ENCODE results near the gene NAA40.
A peak's percentile ranks its signal among the peaks of the same experiment; 100 is the strongest.

Gene NAA40

DNA sequence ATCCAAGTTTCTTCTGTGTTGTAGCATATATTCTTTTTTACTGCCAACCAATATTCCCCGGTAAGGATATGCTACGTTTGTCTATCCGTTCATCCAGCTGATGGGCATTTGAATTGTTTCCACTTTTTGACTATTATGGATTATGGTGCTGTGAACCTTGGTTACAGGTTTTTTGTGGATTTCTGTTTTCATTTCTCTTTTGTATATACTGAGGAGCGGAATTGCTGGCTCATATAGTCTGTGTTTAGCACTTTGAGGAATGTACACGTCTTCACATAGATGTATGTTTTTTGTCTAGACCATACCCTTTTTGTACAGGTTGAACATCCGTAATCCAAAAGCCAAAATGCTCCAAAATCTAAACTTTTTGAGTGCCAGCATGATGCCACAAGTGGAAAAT, 45.4 kb upstream of the NAA40 start:
- Histone ChIP-seq H4K8ac (ENCODE audit: low read depth, low read length) (no peak overlapping the region), H3K36me3 (ENCODE audit: control insufficient read depth in 1 of 2, insufficient read depth in 2 of 2, low read length in 2 of 2) (peaks cover 27 to 40% of the 10 kb centered on the region in 2 experiments), H3K9ac (ENCODE audit: low read length) (no peak overlapping the region), H3K9me3 (ENCODE audit: insufficient read depth, low read depth, low read length) (no peaks in the 10 kb centered on the region), H3K4me3 (ENCODE audit: low read depth, low read length) (no peak overlapping the region), H3K79me2 (ENCODE audit: control insufficient read depth, insufficient read depth, low read length, poor library complexity) (peaks cover 7% of the 10 kb centered on the region), H3K14ac (ENCODE audit: low read length) (no peak overlapping the region), H3K4me1 (ENCODE audit: control insufficient read depth in 1 of 2, insufficient read depth in 2 of 2, low read length in 2 of 2) (peaks cover 12 to 15% of the 10 kb centered on the region in 2 experiments), H3K27ac (ENCODE audit: low read depth, low read length) (no peak overlapping the region), H2BK5ac (ENCODE audit: low read depth, low read length, poor library complexity) (no peak overlapping the region), H4K12ac (ENCODE audit: low read depth, low read length) (no peak overlapping the region), H2AK5ac (ENCODE audit: low read length) (no peak overlapping the region), H2AFZ (ENCODE audit: insufficient read depth, low read length, poor library complexity) (no peak overlapping the region), H4K91ac (ENCODE audit: low read depth, low read length) (no peak overlapping the region), H3K4ac (ENCODE audit: low read depth, low read length) (no peak overlapping the region), H3K18ac (ENCODE audit: low read length) (no peak overlapping the region), H2BK120ac (ENCODE audit: insufficient read depth, low read length, poor library complexity) (no peak overlapping the region), H3K23ac (ENCODE audit: low read length) (no peak overlapping the region), H3K27me3 (ENCODE audit: insufficient read depth, low read length) (no peaks in the 10 kb centered on the region), H2BK12ac (ENCODE audit: low read length) (no peak overlapping the region), H3K4me2 (ENCODE audit: low read length) (no peak overlapping the region), H3K79me1 (ENCODE audit: low read length) (peaks cover 5% of the 10 kb centered on the region)
- no peak for DNase-seq
- WGBS (ENCODE audit: extremely low coverage, insufficient coverage, insufficient read length), result no CpG with 5 or more reads among the region's 6 CpGs

GRCh38 chr11:63896071-63896470, 42.7 kb upstream of the NAA40 start:
- Histone ChIP-seq H2AK5ac (ENCODE audit: low read length) (no peak overlapping the region), H4K12ac (ENCODE audit: low read depth, low read length) (no peak overlapping the region), H2BK120ac (ENCODE audit: insufficient read depth, low read length, poor library complexity) (no peak overlapping the region), H4K8ac (ENCODE audit: low read depth, low read length) (no peak overlapping the region), H3K23ac (ENCODE audit: low read length) (no peak overlapping the region), H3K14ac (ENCODE audit: low read length) (no peak overlapping the region), H3K36me3 (ENCODE audit: control insufficient read depth in 1 of 2, insufficient read depth in 2 of 2, low read length in 2 of 2) (peaks cover 47 to 62% of the 10 kb centered on the region in 2 experiments), H3K79me1 (ENCODE audit: low read length) (no peaks in the 10 kb centered on the region), H3K18ac (ENCODE audit: low read length) (no peak overlapping the region), H3K9me3 (ENCODE audit: insufficient read depth, low read depth, low read length) (no peaks in the 10 kb centered on the region), H3K4me2 (ENCODE audit: low read length) (no peak overlapping the region), H3K79me2 (ENCODE audit: control insufficient read depth, insufficient read depth, low read length, poor library complexity) (no peaks in the 10 kb centered on the region), H3K4me1 (ENCODE audit: control insufficient read depth in 1 of 2, insufficient read depth in 2 of 2, low read length in 2 of 2) (peaks cover 2 to 3% of the 10 kb centered on the region in 2 experiments), H3K27me3 (ENCODE audit: insufficient read depth, low read length) (no peaks in the 10 kb centered on the region), H2AFZ (ENCODE audit: insufficient read depth, low read length, poor library complexity) (no peak overlapping the region), H4K91ac (ENCODE audit: low read depth, low read length) (no peak overlapping the region), H3K9ac (ENCODE audit: low read length) (no peak overlapping the region), H3K4me3 (ENCODE audit: low read depth, low read length) (no peak overlapping the region), H2BK5ac (ENCODE audit: low read depth, low read length, poor library complexity) (no peak overlapping the region), H2BK12ac (ENCODE audit: low read length) (no peak overlapping the region), H3K4ac (ENCODE audit: low read depth, low read length) (no peak overlapping the region), H3K27ac (ENCODE audit: low read depth, low read length) (no peak overlapping the region)
- DNase-seq, result no peak
- no CpG with 5 or more reads among the region's 4 CpGs for WGBS (ENCODE audit: extremely low coverage, insufficient coverage, insufficient read length)

DNA sequence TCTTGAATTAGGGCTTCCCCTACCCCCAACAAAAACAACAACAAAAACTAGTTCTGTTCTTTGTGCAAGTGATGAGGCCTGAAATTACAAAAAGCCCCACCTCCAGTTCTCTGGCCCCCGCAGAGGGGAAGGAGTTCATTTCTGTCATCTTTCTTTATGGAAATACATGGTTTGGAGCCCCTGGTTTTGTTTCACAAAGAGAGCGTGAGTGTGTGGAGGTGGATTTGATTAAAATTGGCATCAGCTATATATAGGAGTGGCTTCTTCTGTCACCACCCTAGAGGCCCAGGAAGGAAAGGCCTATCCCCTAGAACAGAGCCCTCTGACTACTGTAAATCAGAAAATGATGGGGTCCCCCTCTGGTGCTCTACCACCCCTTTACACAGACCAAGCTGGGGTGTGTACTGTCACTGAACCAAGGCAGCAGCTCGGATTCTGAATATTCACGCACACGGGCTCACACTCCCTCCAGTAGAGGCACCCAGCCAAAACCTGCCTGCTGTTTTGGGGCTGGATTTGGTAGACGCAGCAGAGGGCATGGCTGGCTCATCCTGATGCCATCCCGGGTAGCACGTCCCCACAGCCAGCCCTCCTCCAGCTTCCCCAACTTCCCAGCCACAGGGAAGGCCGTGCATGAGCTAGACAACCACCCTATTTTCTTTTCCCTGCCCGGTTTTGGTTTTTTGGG, 41.2 kb upstream of the NAA40 start:
- WGBS (ENCODE audit: extremely low coverage, insufficient coverage, insufficient read length), result no CpG with 5 or more reads among the region's 10 CpGs
- Histone ChIP-seq H3K23ac (ENCODE audit: low read length) (no peak overlapping the region), H3K4ac (ENCODE audit: low read depth, low read length) (no peak overlapping the region), H3K4me1 (ENCODE audit: control insufficient read depth in 1 of 2, insufficient read depth in 2 of 2, low read length in 2 of 2) (no peaks in the 10 kb centered on the region), H4K8ac (ENCODE audit: low read depth, low read length) (no peak overlapping the region), H2BK12ac (ENCODE audit: low read length) (no peak overlapping the region), H2AFZ (ENCODE audit: insufficient read depth, low read length, poor library complexity) (no peak overlapping the region), H3K79me2 (ENCODE audit: control insufficient read depth, insufficient read depth, low read length, poor library complexity) (no peaks in the 10 kb centered on the region), H3K14ac (ENCODE audit: low read length) (no peak overlapping the region), H2BK120ac (ENCODE audit: insufficient read depth, low read length, poor library complexity) (no peak overlapping the region), H3K27me3 (ENCODE audit: insufficient read depth, low read length) (no peaks in the 10 kb centered on the region), H3K18ac (ENCODE audit: low read length) (no peak overlapping the region), H2AK5ac (ENCODE audit: low read length) (no peak overlapping the region), H3K4me3 (ENCODE audit: low read depth, low read length) (no peak overlapping the region), H4K12ac (ENCODE audit: low read depth, low read length) (no peak overlapping the region), H2BK5ac (ENCODE audit: low read depth, low read length, poor library complexity) (no peak overlapping the region), H4K91ac (ENCODE audit: low read depth, low read length) (no peak overlapping the region), H3K79me1 (ENCODE audit: low read length) (no peaks in the 10 kb centered on the region), H3K9ac (ENCODE audit: low read length) (no peak overlapping the region), H3K4me2 (ENCODE audit: low read length) (no peak overlapping the region), H3K27ac (ENCODE audit: low read depth, low read length) (no peak overlapping the region), H3K36me3 (ENCODE audit: control insufficient read depth in 1 of 2, insufficient read depth in 2 of 2, low read length in 2 of 2) (peaks cover 57 to 75% of the 10 kb centered on the region in 2 experiments), H3K9me3 (ENCODE audit: insufficient read depth, low read depth, low read length) (peaks cover 1% of the 10 kb centered on the region)
- no peak for DNase-seq

- H3K4me2 ChIP-seq (ENCODE audit: low read length), result no peak overlapping the region
- WGBS (ENCODE audit: extremely low coverage, insufficient coverage, insufficient read length), result no CpG with 5 or more reads among the region's 3 CpGs
These were observed 37.1 kb upstream of the NAA40 start for GRCh38 chr11:63901660-63902059.

More at GRCh38 chr11:63901660-63902059, 37.1 kb upstream of the NAA40 start:
- no peak overlapping the region for H2BK5ac ChIP-seq (ENCODE audit: low read depth, low read length, poor library complexity)
- no peak overlapping the region for H3K9ac ChIP-seq (ENCODE audit: low read length)
- H2BK12ac ChIP-seq (ENCODE audit: low read length), result no peak overlapping the region
- no peaks in the 10 kb centered on the region for H3K79me2 ChIP-seq (ENCODE audit: control insufficient read depth, insufficient read depth, low read length, poor library complexity)
- H3K36me3 ChIP-seq (ENCODE audit: control insufficient read depth in 1 of 2, insufficient read depth in 2 of 2, low read length in 2 of 2), result peaks cover 79 to 90% of the 10 kb centered on the region in 2 experiments
- peaks cover 5 to 7% of the 10 kb centered on the region in 2 experiments for H3K4me1 ChIP-seq (ENCODE audit: control insufficient read depth in 1 of 2, insufficient read depth in 2 of 2, low read length in 2 of 2)
- peaks cover 1% of the 10 kb centered on the region for H3K9me3 ChIP-seq (ENCODE audit: insufficient read depth, low read depth, low read length)
- no peaks in the 10 kb centered on the region for H3K27me3 ChIP-seq (ENCODE audit: insufficient read depth, low read length)
- H3K27ac ChIP-seq (ENCODE audit: low read depth, low read length), result no peak overlapping the region
- H2AK5ac ChIP-seq (ENCODE audit: low read length), result no peak overlapping the region
- H2AFZ ChIP-seq (ENCODE audit: insufficient read depth, low read length, poor library complexity), result no peak overlapping the region
- no peak overlapping the region for H3K4ac ChIP-seq (ENCODE audit: low read depth, low read length)
- no peak overlapping the region for H3K23ac ChIP-seq (ENCODE audit: low read length)
- H3K18ac ChIP-seq (ENCODE audit: low read length), result no peak overlapping the region
- H3K4me3 ChIP-seq (ENCODE audit: low read depth, low read length), result no peak overlapping the region
- H2BK120ac ChIP-seq (ENCODE audit: insufficient read depth, low read length, poor library complexity), result no peak overlapping the region
- no peaks in the 10 kb centered on the region for H3K79me1 ChIP-seq (ENCODE audit: low read length)
- peak in 1 of 2 donors; percentile 39 for DNase-seq
- no peak overlapping the region for H4K12ac ChIP-seq (ENCODE audit: low read depth, low read length)
- H4K91ac ChIP-seq (ENCODE audit: low read depth, low read length), result no peak overlapping the region
- H3K14ac ChIP-seq (ENCODE audit: low read length), result no peak overlapping the region
- no peak overlapping the region for H4K8ac ChIP-seq (ENCODE audit: low read depth, low read length)

Measured in trophoblast cell (in vitro differentiated cells and primary cell).